SK-N-SH (cell line): Measurements from ENCODE around the gene OR51A4.

Source experiments
- EP300 ChIP-seq, 2 experiments: IDR thresholded peaks; 2 replicates each; pipeline versions ENCODE4 v1.4.0 to v1.6.1; 2012; ENCODE audit warnings: borderline replicate concordance in 1 of 2, low read depth in 1 of 2, low read length in 1 of 2
- FOXJ3 ChIP-seq: sonication (generic); formaldehyde crosslinking; IDR thresholded peaks from 2 replicates; pipeline ENCODE4 v1.5.1; 2020; ENCODE audit warnings: mild to moderate bottlenecking, missing genetic modification reagents
- FOXM1 ChIP-seq: IDR thresholded peaks from 2 replicates; pipeline ENCODE4 v1.4.0; 2012; ENCODE audit warnings: low read depth, mild to moderate bottlenecking
- GABPA ChIP-seq: IDR thresholded peaks from 2 replicates; pipeline ENCODE4 v1.4.0; 2012; ENCODE audit warnings: low read depth, mild to moderate bottlenecking
- GATA2 ChIP-seq: sonication (generic); formaldehyde crosslinking; IDR thresholded peaks from 2 replicates; pipeline ENCODE4 v1.5.0; 2020; ENCODE audit warnings: mild to moderate bottlenecking, missing genetic modification reagents
- MAX ChIP-seq: IDR thresholded peaks from 2 replicates; pipeline ENCODE4 v1.4.0; 2012; ENCODE audit warnings: low read depth
- POLR2AphosphoS5 ChIP-seq: IDR thresholded peaks from 2 replicates; pipeline ENCODE4 v1.6.1; 2012; ENCODE audit warnings: low read depth, low read length
- SIN3A ChIP-seq: IDR thresholded peaks from 2 replicates; pipeline ENCODE4 v1.6.1; 2012; ENCODE audit warnings: low read depth, mild to moderate bottlenecking, low read length, moderate library complexity, borderline replicate concordance
- TAF1 ChIP-seq: IDR thresholded peaks from 2 replicates; pipeline ENCODE4 v1.6.1; 2012; ENCODE audit warnings: low read depth, mild to moderate bottlenecking, low read length, moderate library complexity, borderline replicate concordance
- USF2 ChIP-seq: fragments of 150-350 bp; IDR thresholded peaks from 2 replicates; pipeline ENCODE4 v1.6.1; 2017; ENCODE audit warnings: antibody characterized with exemption, low read length, low read depth, borderline replicate concordance
- TF ChIP-seq, protein P1 (sequence below): fragments of 200-600 bp; sonication (generic); IDR thresholded peaks from 2 replicates; pipeline ENCODE4 v1.6.1; 2017; ENCODE audit warnings: antibody characterized with exemption, mild to moderate bottlenecking, moderate library complexity

GRCh38 chr11:4919250-4919649 lies 28.2 kb downstream of the OR51A4 start, which contains the start of gene OR51G2:
- TF ChIP-seq FOXM1 (no peak), USF2 (no peak), SIN3A (no peak), TAF1 (no peak), GATA2 (CRISPR knock-in tag) (no peak), EP300 (IDR thresholded peaks at IDR 0.05; ENCODE audit: borderline replicate concordance in 1 of 2, low read depth in 1 of 2, low read length in 1 of 2) (no peak), POLR2AphosphoS5 (no peak), FOXJ3 (CRISPR knock-in tag) (no peak), MAX (no peak), GABPA (no peak)
- TF ChIP-seq, protein P1, sequence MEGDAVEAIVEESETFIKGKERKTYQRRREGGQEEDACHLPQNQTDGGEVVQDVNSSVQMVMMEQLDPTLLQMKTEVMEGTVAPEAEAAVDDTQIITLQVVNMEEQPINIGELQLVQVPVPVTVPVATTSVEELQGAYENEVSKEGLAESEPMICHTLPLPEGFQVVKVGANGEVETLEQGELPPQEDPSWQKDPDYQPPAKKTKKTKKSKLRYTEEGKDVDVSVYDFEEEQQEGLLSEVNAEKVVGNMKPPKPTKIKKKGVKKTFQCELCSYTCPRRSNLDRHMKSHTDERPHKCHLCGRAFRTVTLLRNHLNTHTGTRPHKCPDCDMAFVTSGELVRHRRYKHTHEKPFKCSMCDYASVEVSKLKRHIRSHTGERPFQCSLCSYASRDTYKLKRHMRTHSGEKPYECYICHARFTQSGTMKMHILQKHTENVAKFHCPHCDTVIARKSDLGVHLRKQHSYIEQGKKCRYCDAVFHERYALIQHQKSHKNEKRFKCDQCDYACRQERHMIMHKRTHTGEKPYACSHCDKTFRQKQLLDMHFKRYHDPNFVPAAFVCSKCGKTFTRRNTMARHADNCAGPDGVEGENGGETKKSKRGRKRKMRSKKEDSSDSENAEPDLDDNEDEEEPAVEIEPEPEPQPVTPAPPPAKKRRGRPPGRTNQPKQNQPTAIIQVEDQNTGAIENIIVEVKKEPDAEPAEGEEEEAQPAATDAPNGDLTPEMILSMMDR = no peak
